Colonic mucosa (tissue), 4 donors: Measurements from ENCODE around the gene RASGRF1. TPM values are rescaled to one million over a fixed set of nuclear protein-coding genes. Genes with fewer than 3 reads are reported as not detected.

ENCODE experiments used
- DNase-seq: peaks from one replicate; pipeline ENCODE4 v3.0.0-alpha.2; 2020
- H3K27ac ChIP-seq: fragments of 200-600 bp; one replicate; pipeline ENCODE4 v1.8.0; 2021
- H3K27me3 ChIP-seq: fragments of 200-600 bp; one replicate; pipeline ENCODE4 v1.8.0; 2021
- H3K36me3 ChIP-seq: fragments of 200-600 bp; one replicate; pipeline ENCODE4 v1.8.0; 2021
- H3K4me1 ChIP-seq: fragments of 200-600 bp; one replicate; pipeline ENCODE4 v1.8.0; 2021; ENCODE audit warnings: mild to moderate bottlenecking
- H3K4me3 ChIP-seq: fragments of 200-600 bp; one replicate; pipeline ENCODE4 v1.8.0; 2021
- H3K9ac ChIP-seq, 2 donors: one replicate each; pipeline ENCODE4 v1.7.0; 2013; ENCODE audit warnings: control low read depth in 2 of 2, low read depth in 2 of 2, low read length in 2 of 2
- H3K9me3 ChIP-seq: fragments of 200-600 bp; one replicate; pipeline ENCODE4 v1.8.0; 2021
- intact Hi-C: fragments of 100-400 bp; cut with DNase I; formaldehyde crosslinking; loops from one replicate; pipeline ENCODE4 v1.14.1; 2022
- total RNA-seq, 2 donors: library from RNA; stranded (reverse); fragmentation: NEBNext Ultra II Directional in 1 of 2; extraction: Animal tissue kit (Norgen Biotek cat#: 25700) in 1 of 2; gene quantifications; one replicate each; pipeline ENCODE4 v1.2.1, GENCODE V29; 2021
- TF ChIP-seq, protein P1 (sequence below): fragments of 200-600 bp; IDR thresholded peaks from one replicate; pipeline ENCODE4 v1.8.0; 2022; ENCODE audit warnings: antibody characterized with exemption, mild to moderate bottlenecking
- donor health status: healthy.
- donor health status: DM: no; HTN: no; CAD: no.
- donor health status: DM: no; HTN: no; CAD: no.

Gene RASGRF1
- total RNA-seq, 2 donors from 2014 or later, result 0.15 to 0.56 TPM

DNA sequence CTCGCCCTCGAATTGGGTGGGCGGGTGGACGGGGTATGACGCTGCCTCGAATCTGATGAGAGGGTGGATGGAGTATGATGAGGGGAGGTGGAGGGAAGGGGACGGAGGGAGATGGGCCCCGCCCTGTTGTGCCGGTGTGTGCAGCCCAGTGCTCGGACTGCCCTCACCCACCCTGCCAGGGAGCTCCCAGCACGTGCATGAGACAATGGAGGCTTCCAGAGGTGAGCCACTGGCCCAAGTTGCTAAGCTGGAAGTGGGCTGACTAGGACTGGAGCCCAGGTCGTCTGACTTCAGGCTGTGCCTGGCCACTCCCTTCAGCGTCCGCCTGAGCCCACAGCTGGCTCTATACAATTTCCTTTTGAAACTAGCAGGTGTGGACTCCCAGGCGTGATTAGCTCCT, 98.7 kb downstream of the RASGRF1 start:
- H3K4me1 ChIP-seq, result no peaks in the 10 kb centered on the region
- no peak overlapping the region for H3K4me3 ChIP-seq
- intact Hi-C loops, result no loop called here
- no peaks in the 10 kb centered on the region for H3K27me3 ChIP-seq
- no peak overlapping the region for H3K27ac ChIP-seq
- TF ChIP-seq, protein P1, sequence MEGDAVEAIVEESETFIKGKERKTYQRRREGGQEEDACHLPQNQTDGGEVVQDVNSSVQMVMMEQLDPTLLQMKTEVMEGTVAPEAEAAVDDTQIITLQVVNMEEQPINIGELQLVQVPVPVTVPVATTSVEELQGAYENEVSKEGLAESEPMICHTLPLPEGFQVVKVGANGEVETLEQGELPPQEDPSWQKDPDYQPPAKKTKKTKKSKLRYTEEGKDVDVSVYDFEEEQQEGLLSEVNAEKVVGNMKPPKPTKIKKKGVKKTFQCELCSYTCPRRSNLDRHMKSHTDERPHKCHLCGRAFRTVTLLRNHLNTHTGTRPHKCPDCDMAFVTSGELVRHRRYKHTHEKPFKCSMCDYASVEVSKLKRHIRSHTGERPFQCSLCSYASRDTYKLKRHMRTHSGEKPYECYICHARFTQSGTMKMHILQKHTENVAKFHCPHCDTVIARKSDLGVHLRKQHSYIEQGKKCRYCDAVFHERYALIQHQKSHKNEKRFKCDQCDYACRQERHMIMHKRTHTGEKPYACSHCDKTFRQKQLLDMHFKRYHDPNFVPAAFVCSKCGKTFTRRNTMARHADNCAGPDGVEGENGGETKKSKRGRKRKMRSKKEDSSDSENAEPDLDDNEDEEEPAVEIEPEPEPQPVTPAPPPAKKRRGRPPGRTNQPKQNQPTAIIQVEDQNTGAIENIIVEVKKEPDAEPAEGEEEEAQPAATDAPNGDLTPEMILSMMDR, result no peak
- H3K36me3 ChIP-seq, result no peaks in the 10 kb centered on the region
- no peaks in the 10 kb centered on the region for H3K9me3 ChIP-seq
- no peak for DNase-seq
- H3K9ac ChIP-seq, result no peak overlapping the region

- no peaks in the 10 kb centered on the region for H3K9me3 ChIP-seq
- H3K36me3 ChIP-seq, result no peaks in the 10 kb centered on the region
- intact Hi-C loops, result no loop called here
- no peaks in the 10 kb centered on the region for H3K27me3 ChIP-seq
- DNase-seq, result no peak
- TF ChIP-seq, protein P1, result no peak
- no peak overlapping the region for H3K27ac ChIP-seq
- no peak overlapping the region for H3K4me3 ChIP-seq
- H3K4me1 ChIP-seq, result no peaks in the 10 kb centered on the region
- no peak overlapping the region for H3K9ac ChIP-seq
Observed at GRCh38 chr15:78991476-78991875, 99.1 kb downstream of the RASGRF1 start.

DNA sequence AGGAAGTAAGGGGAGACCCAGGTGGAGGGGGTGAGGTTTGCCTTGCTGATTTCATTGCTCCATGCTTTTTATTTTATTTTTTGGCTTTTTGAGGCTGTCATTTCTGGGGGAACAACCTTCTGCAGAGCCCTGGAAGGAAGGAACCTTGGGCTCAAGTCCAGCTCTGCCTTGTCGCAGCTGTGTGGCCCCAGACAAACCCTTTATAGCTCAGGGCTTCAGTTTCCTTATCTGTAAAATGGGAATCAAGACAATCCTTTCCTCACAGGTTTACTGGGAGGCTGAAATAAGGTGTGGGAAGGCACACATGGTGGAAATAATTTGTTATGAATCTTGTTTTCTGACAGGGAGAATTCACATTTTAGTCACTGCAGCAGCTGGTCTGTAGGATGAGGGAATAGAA, 100.3 kb downstream of the RASGRF1 start:
- no peaks in the 10 kb centered on the region for H3K27me3 ChIP-seq
- H3K9ac ChIP-seq, result no peak overlapping the region
- H3K36me3 ChIP-seq, result no peaks in the 10 kb centered on the region
- H3K4me3 ChIP-seq, result no peak overlapping the region
- peak overlapping the region; percentile 9 for H3K27ac ChIP-seq
- no peaks in the 10 kb centered on the region for H3K9me3 ChIP-seq
- intact Hi-C loops, result no loop called here
- TF ChIP-seq, protein P1, result no peak
- no peak for DNase-seq
- no peaks in the 10 kb centered on the region for H3K4me1 ChIP-seq

DNA sequence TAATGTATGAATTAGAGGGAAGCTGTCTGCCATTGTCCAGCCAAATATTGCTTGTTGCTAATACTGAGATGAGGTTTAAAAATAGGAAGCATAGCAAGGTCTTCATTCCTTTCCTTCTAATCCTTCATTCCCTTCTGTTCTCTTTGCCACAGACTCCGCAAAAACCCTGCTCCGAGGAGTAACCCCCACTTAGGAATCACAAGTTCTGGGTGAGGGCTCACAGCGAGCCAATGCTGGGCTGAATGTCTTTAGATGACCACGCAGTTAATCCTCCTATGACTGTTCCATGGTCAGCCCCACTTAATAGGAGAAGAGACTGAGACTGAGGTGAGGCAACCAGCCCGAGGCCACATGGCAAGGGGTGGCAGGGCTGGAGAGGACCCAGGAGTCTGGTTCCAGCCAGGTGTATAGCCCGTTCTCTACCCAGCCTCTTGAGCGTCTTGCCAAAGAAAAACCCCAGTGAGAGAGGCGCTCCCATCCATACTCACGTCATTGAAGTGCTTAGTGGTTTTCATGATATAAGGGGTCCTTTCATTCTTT, 100.8 kb downstream of the RASGRF1 start:
- H3K9ac ChIP-seq, result no peak overlapping the region
- intact Hi-C loops, result no loop called here
- no peak overlapping the region for H3K4me3 ChIP-seq
- TF ChIP-seq, protein P1, result no peak
- H3K9me3 ChIP-seq, result no peaks in the 10 kb centered on the region
- H3K4me1 ChIP-seq, result no peaks in the 10 kb centered on the region
- DNase-seq, result no peak
- peak overlapping the region; percentile 40 for H3K27ac ChIP-seq
- H3K36me3 ChIP-seq, result no peaks in the 10 kb centered on the region
- H3K27me3 ChIP-seq, result no peaks in the 10 kb centered on the region

DNA sequence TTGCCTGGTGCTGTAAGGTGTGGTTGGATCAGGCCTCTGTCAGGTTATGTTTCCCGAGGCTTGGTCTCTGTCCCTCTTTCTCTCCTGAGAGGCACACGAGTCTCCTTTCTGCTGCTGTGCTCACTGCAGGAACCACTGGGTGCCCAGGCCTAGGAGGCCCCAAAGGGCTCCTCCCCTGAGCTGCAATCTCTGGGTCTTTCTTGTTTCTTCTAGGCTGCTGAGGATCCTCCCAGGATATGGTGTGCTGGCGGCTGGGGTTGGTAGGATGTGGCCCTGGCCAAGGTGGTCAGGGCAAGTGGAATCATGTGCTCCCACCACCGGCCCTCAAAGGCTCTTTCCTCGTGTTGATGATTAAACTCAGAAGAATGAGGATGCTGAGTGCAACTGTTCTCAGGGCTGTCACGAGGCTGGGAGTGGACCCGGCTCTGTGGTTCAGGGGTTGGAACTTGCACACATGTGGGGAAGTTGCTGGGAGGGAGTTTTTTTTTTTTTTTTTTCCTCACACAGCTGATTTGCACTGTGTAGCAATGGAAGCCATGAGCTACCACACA, 102.1 kb downstream of the RASGRF1 start:
- DNase-seq, result peak; percentile 60
- Histone ChIP-seq H3K27ac (peak overlapping the region; percentile 56), H3K4me1 (no peaks in the 10 kb centered on the region), H3K9ac (no peak overlapping the region), H3K27me3 (no peaks in the 10 kb centered on the region), H3K36me3 (no peaks in the 10 kb centered on the region), H3K9me3 (no peaks in the 10 kb centered on the region), H3K4me3 (no peak overlapping the region)
- TF ChIP-seq, protein P1, result no peak
- intact Hi-C loops, result no loop called here
